ENCODE measurements around the gene NDUFAF3.

DNA sequence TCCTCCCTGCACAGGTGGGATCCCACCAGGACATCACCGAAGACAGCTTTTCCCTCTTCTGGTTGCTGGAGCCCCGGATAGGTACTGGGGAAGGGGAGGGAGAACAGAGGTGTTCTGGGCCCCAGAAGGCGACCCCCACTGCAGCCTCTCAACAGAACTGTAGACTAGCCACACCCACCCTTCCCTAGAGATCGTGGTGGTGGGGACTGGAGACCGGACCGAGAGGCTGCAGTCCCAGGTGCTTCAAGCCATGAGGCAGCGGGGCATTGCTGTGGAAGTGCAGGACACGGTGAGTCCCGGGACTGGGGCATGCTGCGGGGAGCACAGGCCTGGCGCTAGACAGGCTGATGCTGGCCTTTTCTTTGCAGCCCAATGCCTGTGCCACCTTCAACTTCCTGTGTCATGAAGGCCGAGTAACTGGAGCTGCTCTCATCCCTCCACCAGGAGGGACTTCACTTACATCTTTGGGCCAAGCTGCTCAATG lies 809 bp downstream of the NDUFAF3 start:
- TF ChIP-seq MYC (IDR thresholded peaks at IDR 0.05; ENCODE audit: low read depth, low read length) (no peak), EZH2 (IDR thresholded peaks at IDR 0.05; ENCODE audit: borderline replicate concordance, low read depth, low read length, severe bottlenecking) (no peak)
- TF ChIP-seq, protein P1, sequence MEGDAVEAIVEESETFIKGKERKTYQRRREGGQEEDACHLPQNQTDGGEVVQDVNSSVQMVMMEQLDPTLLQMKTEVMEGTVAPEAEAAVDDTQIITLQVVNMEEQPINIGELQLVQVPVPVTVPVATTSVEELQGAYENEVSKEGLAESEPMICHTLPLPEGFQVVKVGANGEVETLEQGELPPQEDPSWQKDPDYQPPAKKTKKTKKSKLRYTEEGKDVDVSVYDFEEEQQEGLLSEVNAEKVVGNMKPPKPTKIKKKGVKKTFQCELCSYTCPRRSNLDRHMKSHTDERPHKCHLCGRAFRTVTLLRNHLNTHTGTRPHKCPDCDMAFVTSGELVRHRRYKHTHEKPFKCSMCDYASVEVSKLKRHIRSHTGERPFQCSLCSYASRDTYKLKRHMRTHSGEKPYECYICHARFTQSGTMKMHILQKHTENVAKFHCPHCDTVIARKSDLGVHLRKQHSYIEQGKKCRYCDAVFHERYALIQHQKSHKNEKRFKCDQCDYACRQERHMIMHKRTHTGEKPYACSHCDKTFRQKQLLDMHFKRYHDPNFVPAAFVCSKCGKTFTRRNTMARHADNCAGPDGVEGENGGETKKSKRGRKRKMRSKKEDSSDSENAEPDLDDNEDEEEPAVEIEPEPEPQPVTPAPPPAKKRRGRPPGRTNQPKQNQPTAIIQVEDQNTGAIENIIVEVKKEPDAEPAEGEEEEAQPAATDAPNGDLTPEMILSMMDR (IDR thresholded peaks at IDR 0.05; ENCODE audit: extremely low read depth in 1 of 2, insufficient read depth in 1 of 2, low read depth in 1 of 2, low read length in 2 of 2): no peak
